HG03066 (cell line): Measurements from ENCODE around the gene CABP7.

Source experiments
- ATAC-seq: cut with Tn5 transposase; IDR thresholded peaks from one replicate; pipeline ENCODE4 v1.9.1; 2021; ENCODE audit warnings: low read depth; ENCODE audit not compliant: unreplicated experiment

Gene CABP7

DNA sequence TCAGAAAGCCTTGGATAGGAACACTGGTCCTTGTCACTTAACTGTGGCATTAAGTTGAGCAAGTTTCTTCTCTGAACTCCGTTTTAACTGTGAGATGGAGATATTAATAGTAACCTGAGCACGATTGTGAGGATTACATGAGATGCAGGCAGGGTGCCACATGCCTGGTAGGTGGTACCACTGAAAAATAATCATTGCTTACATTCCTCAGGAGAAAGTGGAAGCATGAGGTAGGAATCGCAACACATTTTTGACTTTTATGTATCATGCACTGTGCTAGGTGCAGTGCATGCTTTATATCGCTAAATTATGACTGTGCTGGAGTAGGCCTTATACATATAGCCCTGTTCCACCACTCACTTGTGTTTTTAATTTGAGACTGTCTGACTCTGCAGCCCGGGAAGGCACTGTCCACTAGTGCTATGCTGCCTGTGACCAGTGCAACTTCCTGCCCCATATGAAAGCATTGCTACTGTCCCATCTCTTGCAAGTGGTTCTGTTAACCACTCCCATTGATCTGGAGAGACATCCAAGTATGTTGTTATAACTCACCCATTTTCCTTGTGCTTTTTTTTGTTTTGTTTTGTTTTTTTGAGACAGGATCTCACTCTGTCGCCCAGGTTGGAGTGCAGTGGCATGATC lies 48.4 kb downstream of the CABP7 start:
- no peak for ATAC-seq

DNA sequence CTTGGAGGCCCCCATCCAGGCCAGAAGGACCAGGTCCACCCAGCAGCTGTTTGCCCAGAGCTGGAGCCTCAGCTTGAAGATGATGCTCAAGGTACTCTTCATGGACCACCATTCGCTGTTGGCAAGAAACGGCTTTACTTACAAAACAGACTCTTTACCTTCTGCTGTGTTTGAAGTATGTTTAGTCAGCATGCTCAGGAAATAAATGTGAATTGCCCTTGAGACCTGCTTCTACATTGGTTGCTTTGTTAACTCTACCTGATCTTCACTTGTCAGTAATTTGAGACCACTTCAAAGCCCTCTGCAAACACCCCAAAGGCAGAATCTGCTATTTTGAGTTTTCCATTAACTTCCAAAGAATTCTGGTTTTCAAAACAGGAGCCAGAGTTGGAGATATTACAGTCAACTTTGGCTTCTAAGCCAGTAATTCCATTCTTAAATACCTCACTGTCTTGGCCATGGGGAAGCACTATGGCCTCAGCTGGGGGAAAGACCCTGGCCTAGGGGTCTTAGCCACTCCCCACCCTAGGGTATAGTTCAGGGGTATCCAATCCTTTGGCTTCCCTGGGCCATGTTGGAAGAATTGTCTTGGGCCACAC lies 50.0 kb downstream of the CABP7 start:
- no peak for ATAC-seq

DNA sequence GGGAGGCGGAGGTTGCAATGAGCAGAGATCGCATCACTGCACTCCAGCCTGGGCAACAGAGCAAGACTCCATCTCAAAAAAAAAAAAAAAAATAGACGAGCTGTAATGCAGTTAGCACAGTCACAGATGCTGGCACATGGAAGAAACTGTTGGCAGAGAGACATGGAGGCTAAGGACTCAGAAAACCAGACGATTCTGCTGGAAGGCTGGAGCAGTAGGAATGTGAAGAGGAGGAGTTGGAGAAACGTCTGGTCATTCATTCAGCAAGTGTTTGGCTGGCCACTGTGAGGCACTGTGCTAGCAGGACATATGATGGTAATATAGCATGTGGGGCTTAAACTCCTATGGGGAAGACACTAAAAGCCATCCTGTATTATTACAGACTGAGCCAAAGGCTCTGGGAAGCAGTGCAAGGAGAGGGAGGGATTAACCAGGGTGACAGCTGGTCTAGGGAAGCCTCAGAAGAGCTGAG lies 52.4 kb downstream of the CABP7 start:
- no peak for ATAC-seq

DNA sequence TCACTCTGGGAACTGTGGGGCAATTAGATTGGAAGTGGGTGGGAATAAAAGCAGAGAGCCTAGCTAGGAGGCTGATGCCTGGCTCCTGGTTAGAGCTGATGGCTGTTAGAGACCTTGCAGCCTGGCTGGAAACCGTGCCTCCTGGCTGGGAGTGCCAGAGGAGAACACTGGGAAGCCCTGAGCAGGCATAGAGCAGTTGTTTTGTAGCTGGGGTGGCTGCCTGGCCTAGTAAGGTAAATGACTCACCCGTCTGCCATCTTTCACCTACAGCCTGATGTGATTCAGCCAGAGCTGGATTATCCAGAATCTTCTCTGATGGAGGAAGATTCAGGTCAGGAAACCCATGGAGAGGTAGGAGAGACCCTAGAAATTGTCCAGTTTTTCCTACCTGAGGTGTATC lies 53.4 kb downstream of the CABP7 start:
- ATAC-seq = no peak

DNA sequence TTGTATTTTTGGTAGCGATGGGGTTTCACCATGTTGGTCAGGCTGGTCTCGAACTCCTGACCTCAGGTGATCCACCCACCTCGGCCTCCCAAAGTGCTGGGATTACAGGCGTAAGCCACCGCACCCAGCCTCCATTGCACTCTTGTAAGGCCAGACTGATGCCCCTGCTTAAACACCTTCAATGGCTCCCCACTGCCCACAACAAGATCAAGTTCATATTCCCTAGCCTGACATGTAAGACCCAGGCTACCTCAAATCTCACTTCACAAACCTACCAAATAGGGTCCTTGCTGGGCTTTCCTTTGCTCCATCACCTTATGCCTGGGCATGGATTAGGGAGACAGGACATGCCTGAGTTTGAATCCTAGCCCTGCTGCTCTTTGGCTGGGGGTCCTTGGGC lies 60.4 kb downstream of the CABP7 start:
- ATAC-seq = no peak

DNA sequence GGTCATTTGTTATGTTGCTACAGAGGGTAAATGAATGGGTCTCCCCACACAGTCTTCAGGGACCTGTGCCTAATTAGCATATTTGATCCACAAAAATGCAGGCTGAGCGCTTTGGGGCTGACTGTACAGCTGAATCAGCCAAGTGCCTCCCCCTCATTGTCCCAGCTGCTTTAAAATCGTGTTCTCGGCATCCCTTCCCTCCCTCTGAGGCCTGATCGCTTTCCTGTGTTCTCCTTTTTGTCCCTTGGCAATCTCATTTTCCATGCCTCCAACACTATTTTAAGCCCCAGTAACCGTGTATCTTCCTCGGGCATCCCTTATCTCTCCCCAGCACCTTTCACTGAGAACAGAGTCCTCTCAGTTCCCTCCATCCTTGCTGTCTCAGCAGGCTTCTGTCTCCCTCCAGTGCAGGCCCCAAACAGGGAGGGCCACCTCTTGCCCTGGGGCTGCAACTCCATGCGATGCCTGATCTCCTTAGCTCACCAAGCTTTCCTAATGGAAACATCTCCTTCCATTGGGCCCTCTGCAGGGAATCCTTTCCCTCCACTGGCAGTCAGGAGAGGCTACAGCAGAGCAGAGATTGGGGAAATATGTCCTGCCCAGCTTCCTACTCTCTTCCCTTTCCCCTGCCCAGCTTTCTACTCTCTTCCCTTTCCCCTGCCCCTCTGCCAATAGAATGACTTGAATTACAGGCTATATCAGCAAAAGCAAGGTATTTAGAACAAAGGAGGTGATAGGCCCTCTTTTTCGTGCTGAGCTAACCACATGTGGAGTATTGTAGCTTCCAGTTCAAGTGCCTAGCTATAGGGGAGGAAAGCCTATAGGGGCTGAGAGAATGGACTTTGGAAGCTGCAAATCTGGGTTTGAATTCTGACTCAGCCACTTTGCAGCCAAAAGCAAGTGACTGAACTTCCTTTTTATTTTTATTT lies 61.2 kb downstream of the CABP7 start:
- ATAC-seq = no peak
